ENCODE measurements around the gene WWC2.
A peak's percentile ranks its signal among the peaks of the same experiment; 100 is the strongest.

Gene WWC2

DNA sequence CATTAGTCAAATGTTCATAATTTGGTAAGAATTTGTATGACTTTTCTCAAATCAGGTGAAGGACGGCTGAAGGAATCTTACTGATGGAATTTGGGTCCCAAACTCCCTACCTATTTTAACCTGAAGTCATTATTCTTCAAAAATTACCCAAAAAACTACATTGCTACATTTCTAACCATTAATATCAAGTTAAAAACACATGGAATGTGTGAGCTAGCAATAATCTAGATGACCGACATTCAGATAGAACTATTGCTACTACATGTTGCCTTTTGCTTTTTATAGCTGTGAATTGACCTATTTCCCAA, 25.3 kb upstream of the WWC2 start:
- no peak for DNase-seq (ENCODE audit: low read depth)
- H3K4me3 ChIP-seq (ENCODE audit: low read length), result no peak overlapping the region
- TF ChIP-seq CTCF (conservative IDR thresholded peaks at IDR 0.05; ENCODE audit: low read depth, low read length), result no peak

- H3K4me3 ChIP-seq (ENCODE audit: low read length), result no peak overlapping the region
- no peak for TF ChIP-seq CTCF (conservative IDR thresholded peaks at IDR 0.05; ENCODE audit: low read depth, low read length)
- peak; percentile 68 for DNase-seq (ENCODE audit: low read depth)
Observed at GRCh38 chr4:183074288-183074990, 24.6 kb upstream of the WWC2 start.

GRCh38 chr4:183078634-183079033, 20.4 kb upstream of the WWC2 start:
- no peak overlapping the region for H3K4me3 ChIP-seq (ENCODE audit: low read length)
- no peak for DNase-seq (ENCODE audit: low read depth)
- no peak for TF ChIP-seq CTCF (conservative IDR thresholded peaks at IDR 0.05; ENCODE audit: low read depth, low read length)

DNA sequence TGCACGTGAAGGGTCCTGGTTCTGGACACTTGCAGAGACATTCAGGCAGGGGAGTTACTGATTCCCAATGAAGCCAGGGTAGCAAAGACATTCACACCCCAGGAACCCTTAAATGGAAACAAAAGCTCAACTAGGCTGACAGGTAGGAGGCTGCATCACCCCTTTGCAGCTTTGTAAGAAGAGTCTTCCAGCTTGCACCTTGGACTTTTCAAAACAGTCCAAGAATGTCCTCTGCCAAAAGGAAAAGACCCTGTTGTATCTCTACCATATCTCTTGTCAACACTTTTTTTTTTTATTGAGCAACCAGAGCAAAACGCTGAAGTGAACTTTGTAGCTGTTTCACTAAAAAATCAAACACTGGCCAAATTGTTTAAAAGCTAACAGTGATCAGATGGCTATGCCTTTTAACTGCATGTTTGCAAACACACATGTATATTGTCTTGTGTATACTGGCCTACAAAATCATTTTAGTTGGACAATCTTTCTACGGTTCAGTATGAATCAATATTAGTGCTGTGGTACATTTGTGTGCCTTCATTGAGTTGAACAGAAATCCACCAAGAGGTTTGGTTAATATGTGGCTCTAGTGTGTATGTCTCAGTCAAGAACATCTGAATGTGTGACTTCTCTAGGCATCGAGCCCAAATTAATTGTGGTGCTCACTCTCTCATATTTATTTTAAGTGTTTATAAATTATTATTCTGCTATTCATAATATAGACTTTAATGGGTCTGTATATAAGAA, 18.5 kb upstream of the WWC2 start:
- H3K4me3 ChIP-seq (ENCODE audit: low read length), result no peak overlapping the region
- no peak for TF ChIP-seq CTCF (conservative IDR thresholded peaks at IDR 0.05; ENCODE audit: low read depth, low read length)
- no peak for DNase-seq (ENCODE audit: low read depth)

DNA sequence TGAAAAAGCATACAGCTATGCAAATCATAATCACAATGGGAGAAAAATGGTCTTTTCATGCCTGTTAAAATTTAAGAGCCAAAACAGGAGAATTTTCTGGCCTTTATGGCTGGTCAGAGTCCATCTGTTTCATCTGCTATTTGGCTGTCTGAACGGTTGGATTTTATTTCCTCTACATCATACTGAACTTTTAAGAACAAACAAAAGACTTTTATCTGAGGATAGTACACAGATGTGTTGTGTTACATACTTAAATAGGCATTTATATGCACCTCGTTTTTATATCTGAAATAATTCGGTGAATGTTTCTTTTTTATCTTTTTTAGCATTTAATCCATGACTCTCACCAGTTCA, 18.0 kb upstream of the WWC2 start:
- no peak overlapping the region for H3K4me3 ChIP-seq (ENCODE audit: low read length)
- DNase-seq (ENCODE audit: low read depth), result no peak
- no peak for TF ChIP-seq CTCF (conservative IDR thresholded peaks at IDR 0.05; ENCODE audit: low read depth, low read length)

DNA sequence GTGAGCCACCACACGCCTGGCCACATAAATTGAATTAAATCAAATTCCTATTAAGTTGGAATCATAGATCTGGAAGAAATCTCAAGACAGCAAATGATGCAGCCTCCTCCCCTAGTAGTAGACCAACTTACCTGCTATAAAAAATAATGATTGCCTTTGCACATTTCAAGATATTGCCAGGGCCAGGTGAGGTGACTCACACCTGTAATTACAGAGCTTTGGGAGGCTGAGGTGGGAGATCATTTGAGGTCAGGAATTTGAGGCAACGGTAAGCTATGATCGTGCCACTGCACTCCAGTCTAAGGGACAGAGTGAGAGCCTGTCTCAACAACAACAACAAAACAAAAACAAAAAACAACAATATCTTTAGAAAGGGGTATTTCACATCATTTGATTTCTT, 17.0 kb upstream of the WWC2 start:
- H3K4me3 ChIP-seq (ENCODE audit: low read length), result no peak overlapping the region
- no peak for DNase-seq (ENCODE audit: low read depth)
- TF ChIP-seq CTCF (conservative IDR thresholded peaks at IDR 0.05; ENCODE audit: low read depth, low read length), result no peak
